Measurements from ENCODE around the gene SLC34A3.

DNA sequence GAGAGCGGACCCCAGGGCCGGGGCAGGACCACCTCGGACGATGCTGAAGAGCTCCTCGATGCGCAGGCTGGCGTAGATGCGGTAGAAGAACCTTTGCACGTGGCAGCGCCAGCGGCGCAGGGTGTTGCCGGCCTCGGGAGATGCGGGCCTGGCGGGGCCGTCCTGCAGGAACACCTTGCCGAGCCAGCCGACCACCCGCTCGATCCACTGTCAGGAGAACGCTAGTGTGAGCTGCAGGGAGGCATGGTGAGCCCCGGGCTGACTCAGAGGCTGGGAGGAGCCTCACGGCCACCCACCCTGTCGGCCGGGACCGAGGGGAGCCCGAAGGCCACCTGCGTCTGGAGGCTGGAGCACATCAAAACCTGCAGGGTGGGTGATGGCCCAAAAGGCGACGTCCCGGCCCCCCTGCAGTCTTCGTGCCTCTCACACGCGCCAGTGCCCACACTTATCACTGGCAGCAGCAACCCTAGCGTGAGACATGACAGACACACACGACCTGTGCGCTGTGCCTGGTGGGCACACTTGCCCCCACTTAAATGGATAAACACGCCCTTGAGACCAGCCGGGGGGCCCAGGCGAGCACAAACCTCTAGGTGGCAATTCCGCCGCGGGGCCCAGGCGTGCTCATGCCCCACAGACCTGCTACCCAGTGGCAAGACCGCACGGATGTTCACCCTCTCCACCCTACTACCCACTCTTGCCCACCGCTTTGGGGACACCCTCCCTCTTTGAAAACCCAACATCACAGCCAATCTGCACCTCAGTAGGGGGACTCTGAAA, 45.6 kb upstream of the SLC34A3 start:
- TF ChIP-seq, protein P1, sequence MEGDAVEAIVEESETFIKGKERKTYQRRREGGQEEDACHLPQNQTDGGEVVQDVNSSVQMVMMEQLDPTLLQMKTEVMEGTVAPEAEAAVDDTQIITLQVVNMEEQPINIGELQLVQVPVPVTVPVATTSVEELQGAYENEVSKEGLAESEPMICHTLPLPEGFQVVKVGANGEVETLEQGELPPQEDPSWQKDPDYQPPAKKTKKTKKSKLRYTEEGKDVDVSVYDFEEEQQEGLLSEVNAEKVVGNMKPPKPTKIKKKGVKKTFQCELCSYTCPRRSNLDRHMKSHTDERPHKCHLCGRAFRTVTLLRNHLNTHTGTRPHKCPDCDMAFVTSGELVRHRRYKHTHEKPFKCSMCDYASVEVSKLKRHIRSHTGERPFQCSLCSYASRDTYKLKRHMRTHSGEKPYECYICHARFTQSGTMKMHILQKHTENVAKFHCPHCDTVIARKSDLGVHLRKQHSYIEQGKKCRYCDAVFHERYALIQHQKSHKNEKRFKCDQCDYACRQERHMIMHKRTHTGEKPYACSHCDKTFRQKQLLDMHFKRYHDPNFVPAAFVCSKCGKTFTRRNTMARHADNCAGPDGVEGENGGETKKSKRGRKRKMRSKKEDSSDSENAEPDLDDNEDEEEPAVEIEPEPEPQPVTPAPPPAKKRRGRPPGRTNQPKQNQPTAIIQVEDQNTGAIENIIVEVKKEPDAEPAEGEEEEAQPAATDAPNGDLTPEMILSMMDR (IDR thresholded peaks at IDR 0.05) = no peak
- TF ChIP-seq POLR2A (IDR thresholded peaks at IDR 0.05) = no peak

Measured in esophagus squamous epithelium (tissue), 4 donors.